GM20431 (cell line): Measurements from ENCODE around the gene DHX34.
"Not testable (repeated sequence)": the region's sequence is repeated elsewhere in the genome, so short reads cannot be mapped to it uniquely, and the experiment has no call there.

Experiments
- in situ Hi-C: fragments of 300-500 bp; cut with MseI, MboI; formaldehyde crosslinking; loops from one replicate; pipeline ENCODE4 v1.15.0; 2020; ENCODE audit warnings: low sequenced_read_pairs; ENCODE audit not compliant: unreplicated experiment

Gene DHX34

DNA sequence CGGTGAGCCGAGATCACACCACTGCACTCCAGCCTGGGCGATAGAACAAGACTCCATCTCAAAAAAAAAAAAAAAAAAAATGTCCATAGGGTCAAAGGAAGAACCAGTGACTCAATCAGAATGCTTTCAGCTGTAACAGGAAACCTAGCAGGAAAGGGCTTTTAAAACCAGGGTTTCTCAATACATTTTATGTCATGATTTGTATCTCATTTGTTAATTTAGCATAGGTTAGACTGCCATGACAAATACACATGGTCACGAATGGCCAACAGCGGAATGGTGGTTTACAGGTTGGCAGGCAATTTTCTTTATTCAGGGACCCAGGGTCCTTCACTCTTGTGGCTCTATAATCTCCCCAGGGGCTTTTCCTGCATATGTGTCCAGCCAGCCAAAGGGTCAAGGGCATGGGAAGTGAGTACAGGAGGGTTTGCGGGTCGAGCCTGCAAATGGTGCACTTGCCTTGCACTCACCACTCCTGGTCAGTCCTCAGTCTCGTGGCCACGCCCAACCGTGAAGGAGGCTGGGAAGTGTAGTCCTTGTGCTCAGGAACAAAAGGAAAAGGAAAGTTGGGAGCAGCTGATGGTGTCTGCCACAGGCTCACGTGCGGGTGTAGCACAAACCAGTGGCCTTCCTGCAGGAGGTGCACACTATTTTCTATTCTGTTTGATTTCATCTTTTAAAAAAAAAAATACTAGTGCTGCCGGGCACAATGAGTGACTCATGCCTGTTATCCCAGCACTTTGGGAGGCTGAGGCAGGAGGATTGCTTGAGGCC, 14.8 kb downstream of the DHX34 start:
- in situ Hi-C loops: no loop called here

DNA sequence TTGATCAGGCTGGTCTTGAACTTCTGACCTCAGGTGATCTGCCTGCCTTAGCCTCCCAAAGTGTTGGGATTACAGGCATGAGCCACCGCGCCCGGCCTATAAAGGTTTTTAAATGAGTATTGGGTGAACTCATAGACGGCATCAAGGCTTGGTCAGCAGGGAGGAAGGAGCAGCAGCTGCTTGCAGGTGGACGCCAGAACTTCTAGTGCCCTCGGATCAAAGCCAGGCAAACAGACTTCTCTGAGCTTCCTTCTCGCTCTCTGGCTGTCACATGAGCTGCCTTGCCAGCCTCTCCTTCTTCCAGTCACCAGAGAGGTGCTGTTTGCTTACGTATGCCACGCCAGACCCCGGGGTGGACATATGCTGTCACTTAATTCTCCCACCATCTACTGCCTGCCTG, 16.3 kb downstream of the DHX34 start:
- in situ Hi-C loops: not testable (repeated sequence)

DNA sequence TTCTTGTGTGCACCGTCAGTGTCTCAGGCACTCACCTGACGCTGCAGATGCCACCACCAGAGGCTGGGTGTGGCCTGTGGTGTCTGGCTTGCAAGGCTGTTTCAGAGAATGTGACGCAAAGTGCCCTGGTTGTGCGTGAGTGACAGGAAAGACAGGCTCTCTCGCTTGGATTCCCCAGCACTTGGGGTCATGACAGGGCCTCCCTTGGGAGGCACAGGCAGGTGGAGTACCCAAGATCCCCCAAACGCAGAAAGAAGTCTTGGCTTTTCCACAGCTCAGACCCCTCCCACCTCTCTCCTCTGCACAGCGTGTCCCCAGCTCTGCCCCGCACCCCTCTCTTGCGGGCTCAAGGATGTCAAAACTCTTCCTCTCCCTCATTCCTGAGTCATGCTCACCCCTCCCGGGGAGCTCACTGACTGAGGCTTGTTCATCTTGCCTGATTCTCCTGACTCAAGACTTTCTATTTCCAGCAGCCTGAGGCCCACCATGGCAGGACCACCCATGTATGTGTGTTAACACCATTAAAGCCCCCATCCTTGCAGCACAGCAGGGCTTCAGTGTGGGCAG, 21.0 kb downstream of the DHX34 start:
- in situ Hi-C loops: no loop called here

DNA sequence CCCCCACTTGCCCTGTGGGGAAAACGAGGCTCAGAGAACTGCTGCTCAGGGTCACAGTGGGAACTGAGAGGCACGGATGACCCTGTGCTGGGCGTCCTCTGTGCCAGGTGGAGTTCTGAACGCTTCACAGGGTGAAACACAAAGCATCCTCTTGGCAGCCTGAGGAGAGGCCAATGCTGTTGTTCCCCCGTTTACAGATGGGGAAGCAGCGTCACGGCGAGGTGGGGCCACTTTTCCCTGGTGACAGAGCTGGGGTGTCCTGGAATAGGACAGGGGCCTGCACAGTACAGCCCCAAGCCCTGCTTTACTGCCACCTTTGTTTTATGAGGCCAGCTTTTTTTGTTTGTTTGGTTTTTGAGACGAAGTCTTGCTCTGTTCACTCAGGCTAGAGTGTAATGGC, 22.1 kb downstream of the DHX34 start:
- in situ Hi-C loops: no loop called here

DNA sequence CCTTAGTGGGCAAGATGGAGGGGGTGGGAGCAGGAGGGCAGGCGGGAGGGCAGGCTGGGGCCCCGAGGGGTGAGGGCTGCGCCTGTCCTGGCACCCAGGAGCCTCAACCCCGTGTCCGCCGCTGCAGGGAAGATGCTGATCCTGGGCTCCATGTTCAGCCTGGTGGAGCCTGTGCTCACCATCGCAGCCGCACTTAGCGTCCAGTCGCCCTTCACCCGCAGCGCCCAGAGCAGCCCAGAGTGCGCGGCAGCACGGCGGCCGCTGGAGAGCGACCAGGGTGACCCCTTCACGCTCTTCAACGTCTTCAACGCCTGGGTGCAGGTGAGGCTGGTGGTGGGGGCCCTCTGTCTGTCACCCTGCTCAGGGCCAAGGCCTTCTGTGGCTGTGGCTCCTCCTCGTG, 23.5 kb downstream of the DHX34 start:
- in situ Hi-C loops: no loop called here

DNA sequence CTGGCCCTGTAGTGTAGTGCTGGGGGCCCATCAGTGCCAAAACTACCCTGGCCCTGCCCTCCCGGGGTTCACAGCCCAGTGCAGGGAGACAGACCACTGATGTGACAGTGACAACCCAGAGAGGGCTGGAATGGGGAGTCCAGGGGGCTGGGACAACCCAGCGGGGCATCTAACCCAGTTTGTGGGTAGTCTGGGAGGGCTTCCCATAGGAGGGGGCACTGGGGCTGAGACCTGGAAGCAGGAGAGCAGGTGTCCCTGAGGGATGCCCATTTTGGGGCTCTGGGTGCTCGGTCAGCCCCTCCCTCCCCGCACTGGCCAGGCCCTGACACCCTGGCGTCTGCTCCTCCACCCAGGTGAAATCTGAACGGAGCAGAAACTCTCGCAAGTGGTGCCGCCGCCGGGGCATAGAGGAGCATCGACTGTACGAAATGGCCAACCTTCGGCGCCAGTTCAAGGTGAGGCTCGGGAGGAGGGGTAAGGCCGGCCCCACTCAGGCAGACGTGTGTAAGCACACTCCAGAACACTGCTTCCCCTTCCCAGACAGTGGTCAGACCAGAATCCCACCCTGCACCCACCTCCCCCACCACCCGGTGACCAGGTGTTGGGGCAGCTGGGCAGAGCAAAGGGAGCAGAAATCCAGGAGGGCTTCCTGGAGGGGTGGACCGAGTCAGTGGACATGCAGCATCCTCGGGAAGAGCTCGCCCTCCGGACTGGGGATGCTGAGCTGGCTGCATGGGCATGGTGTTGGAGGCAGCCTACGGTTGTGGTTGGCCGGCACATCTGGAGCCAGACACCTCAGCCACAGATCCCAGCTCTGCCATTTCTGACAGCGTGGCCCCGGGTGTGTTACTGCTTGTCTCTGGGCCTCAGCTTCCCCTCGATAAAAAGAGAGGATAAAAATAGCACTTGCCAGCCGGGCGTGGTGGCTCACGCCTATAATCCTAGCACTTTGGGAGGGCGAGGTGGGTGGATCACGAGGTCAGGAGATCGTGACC, 24.4 kb downstream of the DHX34 start:
- in situ Hi-C loops: no loop called here

DNA sequence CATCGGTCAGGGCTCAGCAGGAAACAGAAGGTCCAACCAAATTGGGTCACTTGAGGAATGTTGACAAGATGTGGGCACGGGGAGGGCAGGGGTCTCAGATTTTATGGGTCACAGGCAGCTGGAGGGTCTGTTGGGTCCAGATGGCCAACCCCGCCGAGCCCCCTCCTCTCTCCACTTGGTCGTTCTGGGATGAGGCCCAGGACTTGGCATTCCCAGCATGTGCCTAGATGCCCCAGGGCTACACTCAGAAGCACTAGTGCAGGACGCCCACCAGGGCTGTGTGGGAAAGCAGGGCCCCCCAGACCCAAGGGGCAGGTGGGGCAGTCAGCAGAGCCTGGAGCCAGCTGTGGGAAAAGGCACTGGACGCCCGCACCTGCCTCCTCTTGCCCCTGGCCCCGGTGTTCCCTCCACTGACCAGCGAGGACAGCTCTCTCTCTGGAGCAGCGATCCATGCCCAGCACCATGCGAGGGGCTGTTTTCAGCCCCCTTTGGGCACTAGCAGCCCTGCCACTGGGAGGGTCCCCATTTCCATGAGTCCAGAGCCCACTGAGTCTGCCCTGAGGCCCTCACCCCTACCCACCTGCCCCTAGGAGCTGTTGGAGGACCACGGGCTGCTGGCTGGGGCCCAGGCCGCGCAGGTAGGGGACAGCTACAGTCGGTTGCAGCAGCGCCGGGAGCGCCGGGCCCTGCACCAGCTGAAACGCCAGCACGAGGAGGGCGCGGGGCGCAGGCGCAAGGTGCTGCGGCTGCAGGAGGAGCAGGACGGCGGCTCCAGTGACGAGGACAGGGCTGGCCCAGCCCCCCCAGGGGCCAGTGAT, 26.0 kb downstream of the DHX34 start:
- in situ Hi-C loops: loop anchor here (25.0 kb wide), 1 partner anchor 88 kb away; no protein-coding TSS in a partner anchor

DNA sequence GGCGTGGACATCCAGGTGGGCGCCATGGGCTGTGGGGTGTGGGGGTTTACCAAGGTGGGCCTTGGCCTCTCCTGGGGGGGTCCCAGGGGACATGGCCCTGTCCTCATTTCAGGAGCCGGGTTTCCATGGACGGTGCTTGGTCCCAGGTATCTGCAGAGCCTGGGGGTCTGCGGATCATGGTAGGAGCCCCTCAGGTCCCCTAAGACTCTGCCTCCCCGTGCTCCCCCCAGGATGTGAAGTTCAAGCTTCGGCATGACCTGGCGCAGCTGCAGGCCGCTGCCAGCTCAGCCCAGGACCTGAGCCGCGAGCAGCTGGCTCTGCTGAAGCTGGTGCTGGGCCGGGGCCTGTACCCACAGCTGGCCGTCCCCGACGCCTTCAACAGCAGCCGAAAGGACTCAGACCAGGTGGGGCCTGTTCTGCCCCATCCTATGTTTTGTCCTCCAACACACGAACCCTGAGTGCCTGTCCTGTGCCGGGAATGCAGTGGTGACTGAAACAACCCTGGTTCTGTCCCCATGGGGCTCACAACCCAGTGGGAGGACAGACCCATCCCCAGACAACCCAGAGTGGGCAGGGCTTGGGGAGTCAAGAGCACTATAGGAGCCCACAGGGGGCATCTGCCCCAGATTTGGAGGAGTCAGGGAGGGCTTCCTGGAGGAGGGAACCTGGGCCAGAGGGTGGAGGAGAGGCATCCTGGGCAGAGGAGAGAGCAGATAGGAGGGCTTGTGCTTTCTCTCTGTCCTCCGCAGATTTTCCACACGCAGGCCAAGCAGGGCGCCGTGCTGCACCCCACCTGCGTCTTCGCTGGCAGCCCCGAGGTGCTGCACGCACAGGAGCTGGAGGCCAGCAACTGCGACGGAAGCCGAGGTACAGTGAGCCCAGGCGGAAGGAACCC, 26.8 kb downstream of the DHX34 start:
- in situ Hi-C loops: loop anchor here (25.0 kb wide), 1 partner anchor 89 kb away; no protein-coding TSS in a partner anchor

DNA sequence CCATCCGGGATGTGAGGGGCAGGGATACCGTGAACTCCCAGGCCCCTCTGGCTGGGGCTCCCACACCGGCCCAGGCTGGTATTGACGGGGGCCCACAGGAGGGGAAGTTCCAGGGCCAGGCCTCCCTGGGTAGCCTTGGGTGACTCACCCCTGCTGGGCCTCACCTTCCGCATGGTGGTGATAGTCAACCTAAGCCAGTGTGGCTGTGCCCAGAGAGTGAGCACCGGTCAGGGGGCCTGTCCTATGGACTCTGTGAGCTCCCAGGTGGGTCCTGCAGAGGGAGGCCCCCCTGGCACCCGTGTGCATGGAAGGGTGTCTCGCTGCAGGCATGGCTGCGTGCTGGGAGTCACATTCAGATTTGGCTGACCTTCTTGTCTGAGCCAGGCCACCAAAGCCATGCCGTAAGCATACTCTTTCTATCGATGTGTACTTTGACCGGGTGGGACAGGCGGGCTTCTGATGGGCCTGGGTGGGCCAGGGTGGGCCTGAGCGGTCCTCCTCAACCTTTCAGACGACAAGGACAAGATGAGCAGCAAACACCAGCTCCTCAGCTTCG, 27.6 kb downstream of the DHX34 start:
- in situ Hi-C loops: loop anchor here (25.0 kb wide), 1 partner anchor 89 kb away; no protein-coding TSS in a partner anchor

DNA sequence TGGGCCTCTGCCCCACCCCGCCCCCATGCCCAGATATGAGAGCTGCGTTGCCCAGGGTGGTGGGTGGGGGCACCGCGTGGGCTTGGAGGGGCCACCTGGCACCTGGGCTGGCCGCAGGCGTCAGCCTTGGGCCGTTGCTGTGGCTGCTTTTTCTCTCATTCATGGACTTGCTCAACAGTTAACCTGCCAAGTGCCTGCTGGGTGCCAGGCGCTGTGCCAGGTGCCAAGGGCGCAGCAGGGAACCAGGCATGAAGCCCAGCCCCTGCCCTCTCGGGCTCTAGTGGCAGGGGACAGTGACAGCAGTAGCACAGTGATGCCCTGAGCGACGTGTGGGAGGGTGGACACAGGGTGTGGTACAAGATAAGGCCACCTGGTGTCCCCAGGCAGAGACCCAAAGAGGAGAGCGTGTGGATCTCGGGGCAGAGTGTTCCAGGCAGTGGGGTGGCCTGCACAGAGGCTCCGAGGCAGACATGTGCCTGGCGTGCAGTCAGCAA, 28.1 kb downstream of the DHX34 start:
- in situ Hi-C loops: loop anchor here (25.0 kb wide), 1 partner anchor 90 kb away; no protein-coding TSS in a partner anchor

DNA sequence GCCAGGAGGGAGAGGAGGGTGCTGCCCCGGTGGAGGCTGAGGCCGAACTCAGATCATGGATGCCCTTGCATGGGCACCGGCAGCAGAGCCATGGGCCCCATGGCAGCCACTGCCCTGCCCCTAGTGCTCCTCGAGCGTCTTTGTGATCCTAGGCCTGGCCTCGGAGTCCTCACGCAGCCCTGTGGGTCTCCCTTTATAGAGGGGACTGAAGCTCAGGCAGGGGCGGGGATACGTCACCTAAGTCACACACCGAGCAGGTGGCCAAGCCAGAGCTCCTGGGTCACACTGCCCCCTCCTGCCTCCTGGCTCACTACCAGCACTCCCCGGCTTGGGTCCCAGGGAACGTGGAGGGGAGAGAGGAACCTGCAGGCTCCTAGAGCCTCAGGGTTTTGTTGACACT, 28.7 kb downstream of the DHX34 start:
- in situ Hi-C loops: loop anchor here (25.0 kb wide), 1 partner anchor 90 kb away; no protein-coding TSS in a partner anchor

DNA sequence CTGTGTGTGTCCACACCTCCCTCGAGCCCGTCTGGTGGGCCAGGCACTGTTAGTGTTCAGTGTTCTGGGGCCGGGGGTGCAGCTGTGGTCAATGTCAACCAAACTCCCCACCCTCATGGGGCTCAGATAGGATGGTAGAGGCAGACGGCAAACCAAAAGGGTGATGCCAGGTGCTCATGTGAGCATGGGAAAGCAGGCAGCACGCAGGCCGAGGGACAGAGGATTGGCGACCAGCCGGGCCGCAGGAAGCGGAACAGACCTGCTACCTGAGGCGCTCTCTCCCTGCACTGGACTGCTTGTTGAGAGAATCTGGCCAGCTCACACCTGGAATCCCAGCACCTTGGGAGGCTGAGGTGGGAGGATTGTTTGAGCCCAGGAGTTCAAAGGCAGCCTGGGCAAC, 29.1 kb downstream of the DHX34 start:
- in situ Hi-C loops: loop anchor here (25.0 kb wide), 1 partner anchor 91 kb away; no protein-coding TSS in a partner anchor

DNA sequence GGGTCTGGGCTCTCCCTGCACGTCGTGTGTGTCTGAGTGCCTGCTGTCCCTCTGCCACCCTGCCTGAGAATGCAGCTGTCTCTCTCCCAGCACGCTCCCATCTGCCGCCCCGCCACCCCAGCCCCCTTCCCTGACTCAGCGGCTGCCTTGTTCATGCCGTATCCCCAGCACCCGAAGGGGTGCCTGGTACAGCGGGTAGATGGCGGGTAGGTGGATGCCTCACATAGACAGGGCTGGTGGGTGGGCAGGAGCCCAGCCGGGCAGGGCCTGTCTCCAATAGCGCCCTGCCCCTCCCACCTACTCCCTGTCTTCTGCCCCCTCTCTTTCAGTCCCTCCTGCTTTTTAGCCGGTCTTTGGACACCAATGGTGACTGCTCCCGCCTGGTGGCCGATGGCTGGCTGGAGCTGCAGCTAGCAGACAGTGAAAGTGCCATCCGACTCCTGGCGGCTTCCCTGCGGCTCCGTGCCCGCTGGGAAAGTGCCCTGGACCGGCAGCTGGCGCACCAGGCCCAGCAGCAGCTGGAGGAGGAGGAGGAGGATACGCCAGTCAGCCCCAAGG, 30.3 kb downstream of the DHX34 start:
- in situ Hi-C loops: loop anchor here (25.0 kb wide), 1 partner anchor 92 kb away; no protein-coding TSS in a partner anchor

DNA sequence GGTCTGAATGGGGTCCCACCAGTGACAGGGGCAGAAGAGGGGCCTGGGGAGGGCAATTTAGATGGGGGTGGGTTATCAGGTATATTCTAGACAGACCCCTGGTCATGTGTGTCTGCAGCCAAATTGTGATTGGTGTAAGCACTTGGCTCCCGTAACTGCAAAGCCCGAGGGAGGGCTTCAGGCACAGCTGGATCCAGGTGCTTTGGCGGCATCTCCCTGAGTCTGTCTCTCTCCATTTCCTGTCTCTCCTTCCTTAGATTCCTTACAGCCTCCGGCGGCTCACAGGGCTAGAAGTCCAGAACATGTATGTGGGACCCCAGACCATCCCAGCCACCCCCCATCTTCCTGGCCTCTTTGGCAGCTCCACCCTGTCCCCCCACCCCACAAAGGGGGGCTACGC, 31.4 kb downstream of the DHX34 start:
- in situ Hi-C loops: loop anchor here (25.0 kb wide), 1 partner anchor 93 kb away; no protein-coding TSS in a partner anchor

DNA sequence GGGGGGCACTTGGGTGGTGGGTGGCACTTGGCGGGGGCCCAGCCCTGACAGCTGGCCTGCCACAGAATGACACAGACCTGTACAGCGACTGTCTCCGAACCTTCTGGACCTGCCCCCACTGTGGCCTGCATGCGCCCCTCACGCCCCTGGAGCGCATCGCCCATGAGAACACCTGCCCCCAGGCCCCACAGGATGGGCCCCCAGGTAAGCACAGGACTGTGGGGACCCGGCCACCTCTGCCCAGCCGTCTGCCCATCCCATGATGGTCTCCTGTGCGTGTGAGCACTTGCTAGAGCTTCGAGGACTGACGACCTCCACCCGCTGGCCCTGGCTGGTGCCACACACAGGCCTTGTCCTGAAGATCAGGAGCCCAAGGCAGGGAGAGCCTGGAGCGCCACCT, 32.0 kb downstream of the DHX34 start:
- in situ Hi-C loops: loop anchor here (25.0 kb wide), 1 partner anchor 94 kb away; no protein-coding TSS in a partner anchor

DNA sequence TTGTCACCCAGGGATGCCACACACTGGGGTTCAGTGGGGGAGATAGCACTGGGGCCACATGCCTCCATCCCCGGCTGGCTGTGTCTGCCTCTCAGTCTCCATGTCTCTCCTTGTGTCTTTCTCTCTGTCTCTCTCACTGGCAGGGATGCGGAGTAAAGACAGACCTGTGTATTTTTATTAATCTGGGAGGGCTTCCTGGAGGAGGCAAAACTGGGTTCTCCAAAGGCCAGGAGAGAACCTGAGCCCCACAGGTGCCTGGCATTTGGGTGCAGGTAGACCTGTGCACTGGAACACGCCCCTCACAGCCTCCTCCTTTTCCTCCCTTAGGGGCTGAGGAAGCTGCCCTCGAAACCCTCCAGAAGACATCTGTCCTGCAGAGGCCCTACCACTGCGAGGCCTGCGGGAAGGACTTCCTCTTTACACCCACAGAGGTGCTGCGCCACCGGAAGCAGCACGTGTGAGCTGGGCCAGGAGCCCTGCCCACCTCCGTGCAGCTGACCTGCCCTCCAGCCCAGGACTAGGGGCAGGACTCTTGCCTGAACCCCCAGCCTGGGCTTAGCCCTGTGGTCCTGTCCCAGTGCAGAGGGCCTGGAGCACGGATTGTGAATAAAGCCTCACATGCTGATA, 32.7 kb downstream of the DHX34 start:
- in situ Hi-C loops: loop anchor here (25.0 kb wide), 1 partner anchor 94 kb away; no protein-coding TSS in a partner anchor

DNA sequence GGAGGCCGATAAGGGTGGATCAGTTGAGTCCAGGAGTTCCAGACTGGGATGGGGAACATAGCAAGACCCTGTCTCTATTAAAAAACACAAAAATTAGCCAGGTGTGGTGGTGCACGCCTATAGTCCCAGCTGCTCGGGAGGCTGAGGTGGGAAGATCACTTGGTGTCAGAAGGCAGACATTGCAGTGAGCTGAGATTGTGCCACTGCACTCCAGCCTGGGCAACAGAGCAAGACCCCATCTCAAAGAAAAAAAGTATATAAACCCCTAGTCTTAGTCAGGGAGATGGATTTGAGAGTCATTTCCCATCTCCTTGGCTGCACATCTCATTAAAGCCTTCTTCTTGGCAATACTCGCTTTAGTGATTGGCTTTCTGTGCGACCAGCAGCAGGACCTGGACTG, 34.8 kb downstream of the DHX34 start:
- in situ Hi-C loops: loop anchor here (25.0 kb wide), 1 partner anchor 97 kb away; no protein-coding TSS in a partner anchor
